GM12891 (cell line): ENCODE data around the gene SLC22A4.

Source experiments
- DNase-seq: peaks from one replicate; pipeline ENCODE4 v3.0.0; 2011; ENCODE audit warnings: low spot score; ENCODE audit not compliant: insufficient read length
- FAIRE-seq: peaks from 2 replicates; lab custom pipeline; 2011; peaks lifted over from hg19 to GRCh38; lab: Jason Lieb, UNC
- PAX5 ChIP-seq: IDR thresholded peaks from 2 replicates; pipeline ENCODE4 v1.6.1; 2011; ENCODE audit warnings: low read length, moderate library complexity, mild to moderate bottlenecking; ENCODE audit not compliant: insufficient read depth, severe bottlenecking
- POLR2A ChIP-seq: IDR thresholded peaks from 2 replicates; pipeline ENCODE4 v1.6.1; 2011; ENCODE audit warnings: low read depth, low read length, control low read depth
- POLR2AphosphoS5 ChIP-seq: IDR thresholded peaks from 2 replicates; pipeline ENCODE4 v1.6.1; 2011; ENCODE audit warnings: low read depth, low read length, control low read depth
- POU2F2 ChIP-seq: IDR thresholded peaks from 2 replicates; pipeline ENCODE4 v1.6.1; 2011; ENCODE audit warnings: low read depth, mild to moderate bottlenecking, control low read depth, low read length, moderate library complexity
- SPI1 ChIP-seq: IDR thresholded peaks from 2 replicates; pipeline ENCODE4 v1.6.1; 2011; ENCODE audit warnings: low read depth, low read length, control low read depth
- TAF1 ChIP-seq: IDR thresholded peaks from 2 replicates; pipeline ENCODE4 v1.6.1; 2011; ENCODE audit warnings: low read depth, low read length, control low read depth

SLC22A4 gene

GRCh38 chr5:132277256-132277655 lies 16.9 kb upstream of the SLC22A4 start:
- TF ChIP-seq POU2F2 (no peak), POLR2A (no peak), POLR2AphosphoS5 (no peak), TAF1 (no peak), SPI1 (no peak), PAX5 (no peak)
- FAIRE-seq (no peak), DNase-seq (no peak)

GRCh38 chr5:132277971-132278853 lies 16.0 kb upstream of the SLC22A4 start:
- DNase-seq (no peak), FAIRE-seq (no peak)
- TF ChIP-seq POLR2AphosphoS5 (no peak), TAF1 (no peak), SPI1 (no peak), POU2F2 (no peak), PAX5 (no peak), POLR2A (no peak)

- no peak for DNase-seq
- FAIRE-seq: no peak
- TF ChIP-seq SPI1 (no peak), PAX5 (no peak), POLR2A (no peak), TAF1 (no peak), POU2F2 (no peak), POLR2AphosphoS5 (no peak)
These were observed 14.4 kb upstream of the SLC22A4 start for GRCh38 chr5:132279801-132280200.

- no peak for FAIRE-seq
- no peak for TF ChIP-seq POLR2AphosphoS5
- no peak for TF ChIP-seq TAF1
- TF ChIP-seq POU2F2: no peak
- no peak for DNase-seq
These were observed 13.6 kb upstream of the SLC22A4 start for GRCh38 chr5:132280371-132281240.

- TF ChIP-seq POLR2AphosphoS5 (no peak), TAF1 (no peak), SPI1 (no peak), PAX5 (no peak), POLR2A (no peak), POU2F2 (no peak)
- FAIRE-seq: no peak
- DNase-seq: no peak
These were observed 12.2 kb upstream of the SLC22A4 start for GRCh38 chr5:132281856-132282614.

GRCh38 chr5:132283423-132284043 lies 10.7 kb upstream of the SLC22A4 start:
- no peak for DNase-seq
- TF ChIP-seq SPI1: no peak
- no peak for TF ChIP-seq POLR2AphosphoS5
- no peak for TF ChIP-seq TAF1
- TF ChIP-seq POLR2A: no peak
- no peak for TF ChIP-seq PAX5
- TF ChIP-seq POU2F2: no peak
- no peak for FAIRE-seq

GRCh38 chr5:132289097-132289496 lies 5.1 kb upstream of the SLC22A4 start:
- TF ChIP-seq SPI1: no peak
- TF ChIP-seq POLR2AphosphoS5: no peak
- no peak for TF ChIP-seq POLR2A
- no peak for TF ChIP-seq POU2F2
- no peak for TF ChIP-seq TAF1
- no peak for TF ChIP-seq PAX5
- no peak for FAIRE-seq
- no peak for DNase-seq

GRCh38 chr5:132291026-132291425 lies 3.2 kb upstream of the SLC22A4 start:
- TF ChIP-seq PAX5 (no peak), SPI1 (no peak), POLR2AphosphoS5 (no peak), POU2F2 (no peak), TAF1 (no peak), POLR2A (no peak)
- no peak for DNase-seq
- FAIRE-seq: no peak
